ENCODE results near the gene PTPRN2.

Gene PTPRN2

DNA sequence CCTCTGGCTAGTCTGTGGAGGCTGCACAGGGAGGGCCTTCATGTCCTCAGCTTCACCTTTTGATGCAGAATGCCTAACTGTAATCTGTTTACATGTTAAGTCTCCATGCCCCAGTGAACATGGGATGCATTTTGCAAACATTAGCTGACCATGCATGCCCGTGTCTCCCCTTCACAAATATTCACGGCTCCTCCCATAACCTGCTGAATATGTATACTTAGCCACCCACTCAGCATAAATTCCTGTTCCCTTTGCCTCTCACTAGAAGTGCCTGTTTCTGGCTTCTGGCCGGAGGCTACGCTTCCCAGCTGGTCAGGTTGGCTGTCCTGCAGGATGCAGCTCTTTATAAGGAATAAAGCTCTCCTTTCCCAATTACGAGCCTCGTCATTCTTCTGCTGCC, 698.1 kb downstream of the PTPRN2 start:
- no peak for DNase-seq (ENCODE audit: low read depth, low spot score)
- no peak overlapping the region for H3K27ac ChIP-seq

- DNase-seq (ENCODE audit: low read depth, low spot score), result no peak
Measured at GRCh38 chr7:157888579-157888978, 699.0 kb downstream of the PTPRN2 start.

DNA sequence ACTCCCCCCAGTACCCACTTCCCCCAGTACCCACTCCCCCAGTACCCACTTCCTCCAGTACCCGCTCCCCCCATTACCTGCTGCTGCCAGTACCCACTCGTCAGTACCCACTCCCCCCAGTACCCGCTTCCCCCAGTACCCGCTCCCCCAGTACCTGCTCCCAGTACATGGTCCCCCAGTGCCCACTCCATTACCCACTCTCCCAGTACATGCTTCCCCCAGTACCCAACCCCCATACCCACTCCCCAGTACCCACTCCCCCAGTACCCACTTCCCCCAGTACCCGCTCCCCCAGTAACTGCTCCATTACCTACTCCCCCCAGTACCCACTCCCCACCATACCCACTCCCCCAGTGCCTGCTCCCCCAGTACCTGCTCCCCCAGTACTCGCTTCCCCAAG, 700.2 kb downstream of the PTPRN2 start:
- no peak overlapping the region for H3K27ac ChIP-seq
- no peak for DNase-seq (ENCODE audit: low read depth, low spot score)

More at GRCh38 chr7:157888579-157888978, 699.0 kb downstream of the PTPRN2 start:
- no peak overlapping the region for H3K27ac ChIP-seq

- no peak for DNase-seq (ENCODE audit: low read depth, low spot score)
- no peak overlapping the region for H3K27ac ChIP-seq
Measured at GRCh38 chr7:157886711-157887110, 700.9 kb downstream of the PTPRN2 start.

DNA sequence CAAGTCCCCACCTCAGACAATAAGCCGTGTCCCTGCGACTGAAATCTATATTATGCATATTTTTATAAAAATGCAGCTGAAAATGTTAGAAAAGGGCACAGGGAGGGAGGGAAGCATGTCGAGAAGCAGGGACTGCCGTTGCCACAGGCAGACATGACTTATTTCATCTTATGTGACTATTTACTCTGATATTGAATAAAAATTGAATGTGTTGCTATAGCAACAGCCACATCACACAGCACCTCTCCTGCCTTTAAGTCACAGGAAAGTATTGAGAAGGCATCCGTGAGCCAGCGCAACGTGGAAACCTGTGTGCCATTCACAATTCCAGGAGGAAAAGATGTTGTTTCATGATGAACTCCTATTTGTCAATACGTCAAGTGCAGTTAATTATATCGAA, 701.4 kb downstream of the PTPRN2 start:
- no peak for DNase-seq (ENCODE audit: low read depth, low spot score)
- no peak overlapping the region for H3K27ac ChIP-seq

DNA sequence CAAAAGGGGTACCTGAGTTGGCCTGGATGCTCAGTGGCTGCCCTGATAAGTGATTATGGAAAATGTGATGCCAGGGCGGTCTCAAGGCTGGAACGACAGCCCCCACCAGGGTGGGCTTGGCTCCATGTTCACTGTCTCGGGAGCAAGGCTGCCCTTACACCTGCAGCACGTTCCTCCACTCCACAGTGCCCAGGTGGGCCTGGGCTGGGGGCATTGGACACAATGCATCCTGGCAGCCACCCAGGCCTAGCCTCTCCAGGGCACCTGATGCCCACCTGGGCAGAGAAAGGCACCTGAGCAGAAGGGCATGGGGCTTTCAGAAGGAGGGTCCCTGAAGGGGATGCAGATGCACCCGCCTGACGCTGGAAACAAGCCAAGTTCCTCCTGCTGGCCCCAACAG, 702.5 kb downstream of the PTPRN2 start:
- no peak for DNase-seq (ENCODE audit: low read depth, low spot score)
- no peak overlapping the region for H3K27ac ChIP-seq

DNA sequence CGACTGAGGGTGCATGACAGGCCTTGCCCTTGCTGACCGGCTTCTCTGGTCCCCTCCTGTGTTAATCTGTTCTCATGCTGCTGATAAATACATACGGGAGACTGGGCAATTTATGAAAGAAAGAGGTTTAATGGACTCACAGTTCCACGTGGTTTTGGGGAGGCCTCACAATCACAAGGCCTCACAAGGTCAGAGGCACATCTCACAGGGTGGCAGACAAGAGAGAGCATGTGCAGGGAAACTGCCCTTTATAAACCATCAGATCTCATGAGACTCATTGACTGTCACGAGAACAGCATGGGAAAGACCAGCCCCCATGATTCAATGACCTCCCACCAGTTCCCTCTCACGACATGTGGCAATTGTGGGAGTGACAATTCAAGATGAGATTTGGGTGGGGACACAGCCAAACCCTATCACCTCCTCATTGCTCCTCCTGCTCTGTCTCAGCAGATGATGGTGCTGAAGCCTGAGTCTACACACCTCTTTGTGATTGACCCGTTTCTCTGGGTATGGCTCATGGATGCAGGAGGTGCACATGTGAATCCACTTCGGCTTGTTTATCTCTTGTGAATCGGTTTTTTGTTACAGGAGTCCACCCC, 703.1 kb downstream of the PTPRN2 start:
- no peak for DNase-seq (ENCODE audit: low read depth, low spot score)
- H3K27ac ChIP-seq, result no peak overlapping the region

DNA sequence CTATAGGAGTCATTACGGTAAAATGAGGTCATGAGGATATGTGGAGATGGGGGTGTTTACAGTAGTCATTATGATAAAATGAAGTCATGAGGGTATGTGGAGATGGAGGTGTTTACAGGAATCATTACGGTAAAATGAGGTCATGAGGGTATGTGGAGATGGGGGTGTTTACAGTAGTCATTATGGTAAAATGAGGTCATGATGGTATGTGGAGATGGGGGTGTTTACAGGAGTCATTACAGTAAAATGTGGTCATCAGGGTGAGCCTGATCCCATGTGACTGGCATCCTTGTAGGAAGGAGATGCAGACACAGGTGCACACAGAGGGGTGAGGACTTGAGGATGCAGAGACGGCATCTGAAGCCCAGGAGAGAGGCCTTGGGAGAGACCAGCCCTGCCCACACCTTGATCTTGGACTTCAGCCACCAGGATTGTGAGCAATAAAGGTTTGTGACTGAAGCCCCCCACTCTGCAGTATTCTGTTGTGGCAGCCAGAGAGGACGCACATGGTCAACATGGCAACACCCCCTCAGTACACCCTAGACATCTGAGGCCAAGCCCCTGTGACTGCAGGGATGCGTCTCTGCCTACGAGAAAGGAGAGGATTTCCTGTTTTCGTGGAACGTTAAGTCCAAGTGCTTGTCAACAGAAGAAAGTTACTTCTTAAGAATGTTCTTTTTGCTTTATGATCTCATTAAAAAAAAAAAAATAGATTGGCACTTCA, 706.4 kb downstream of the PTPRN2 start:
- no peak for DNase-seq (ENCODE audit: low read depth, low spot score)
- H3K27ac ChIP-seq, result no peak overlapping the region

DNA sequence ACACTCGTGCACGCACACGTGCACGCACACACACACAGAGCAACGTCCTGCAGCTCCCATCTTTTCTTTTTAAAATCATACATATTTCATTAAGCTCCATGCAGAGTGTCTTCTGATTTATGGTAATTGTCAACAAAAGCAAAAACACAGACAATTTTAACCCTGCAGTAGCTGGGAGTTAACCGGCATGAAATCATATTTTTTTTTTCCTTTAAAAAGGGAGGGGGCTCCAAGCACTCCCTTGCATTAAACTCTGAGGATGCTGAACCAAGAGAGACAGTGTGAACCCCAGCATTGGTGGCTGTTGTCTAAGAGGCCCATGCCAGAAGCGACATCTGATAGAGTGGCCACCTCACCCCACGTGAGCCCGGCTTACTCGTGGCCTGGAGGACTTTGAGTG, 708.2 kb downstream of the PTPRN2 start:
- no peak overlapping the region for H3K27ac ChIP-seq
- DNase-seq (ENCODE audit: low read depth, low spot score), result no peak

DNA sequence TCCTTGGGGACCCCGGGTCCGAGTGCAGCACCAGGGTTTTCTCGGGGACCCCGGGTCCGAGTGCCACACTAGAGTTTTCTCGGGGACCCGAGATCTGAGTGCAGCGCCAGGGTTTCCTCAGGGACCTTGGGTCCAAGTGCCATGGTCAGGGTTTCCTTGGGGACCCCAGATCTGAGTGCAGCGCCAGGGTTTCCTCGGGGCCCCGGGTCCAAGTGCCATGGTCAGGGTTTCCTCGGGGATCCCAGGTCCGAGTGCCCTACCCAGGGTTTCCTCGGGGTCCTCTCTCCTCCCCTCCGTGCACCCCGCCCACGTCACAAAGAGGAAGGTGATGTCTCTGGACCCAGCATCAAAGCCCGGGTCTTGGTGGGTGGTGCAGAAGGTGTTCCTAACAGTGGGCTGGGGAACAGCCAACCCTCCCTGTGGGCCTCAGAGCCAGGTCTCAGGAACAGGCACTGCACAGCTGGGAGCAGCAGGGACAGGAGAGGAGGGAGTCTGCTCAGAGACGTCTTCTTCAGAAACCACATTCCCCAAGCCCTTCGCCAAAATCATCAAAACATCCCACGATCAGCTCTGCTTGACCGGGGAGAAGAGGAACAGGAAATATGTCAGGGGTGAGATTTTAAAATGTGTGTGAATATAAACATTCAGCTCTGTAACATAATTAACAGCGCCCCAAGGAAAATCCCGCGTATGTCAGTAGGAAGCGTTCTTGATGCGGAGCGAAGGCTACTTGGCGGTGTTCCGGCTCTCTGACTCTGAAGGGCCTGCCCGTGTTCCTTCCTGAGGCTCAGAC, 710.1 kb downstream of the PTPRN2 start:
- no peak overlapping the region for H3K27ac ChIP-seq
- no peak for DNase-seq (ENCODE audit: low read depth, low spot score)

DNA sequence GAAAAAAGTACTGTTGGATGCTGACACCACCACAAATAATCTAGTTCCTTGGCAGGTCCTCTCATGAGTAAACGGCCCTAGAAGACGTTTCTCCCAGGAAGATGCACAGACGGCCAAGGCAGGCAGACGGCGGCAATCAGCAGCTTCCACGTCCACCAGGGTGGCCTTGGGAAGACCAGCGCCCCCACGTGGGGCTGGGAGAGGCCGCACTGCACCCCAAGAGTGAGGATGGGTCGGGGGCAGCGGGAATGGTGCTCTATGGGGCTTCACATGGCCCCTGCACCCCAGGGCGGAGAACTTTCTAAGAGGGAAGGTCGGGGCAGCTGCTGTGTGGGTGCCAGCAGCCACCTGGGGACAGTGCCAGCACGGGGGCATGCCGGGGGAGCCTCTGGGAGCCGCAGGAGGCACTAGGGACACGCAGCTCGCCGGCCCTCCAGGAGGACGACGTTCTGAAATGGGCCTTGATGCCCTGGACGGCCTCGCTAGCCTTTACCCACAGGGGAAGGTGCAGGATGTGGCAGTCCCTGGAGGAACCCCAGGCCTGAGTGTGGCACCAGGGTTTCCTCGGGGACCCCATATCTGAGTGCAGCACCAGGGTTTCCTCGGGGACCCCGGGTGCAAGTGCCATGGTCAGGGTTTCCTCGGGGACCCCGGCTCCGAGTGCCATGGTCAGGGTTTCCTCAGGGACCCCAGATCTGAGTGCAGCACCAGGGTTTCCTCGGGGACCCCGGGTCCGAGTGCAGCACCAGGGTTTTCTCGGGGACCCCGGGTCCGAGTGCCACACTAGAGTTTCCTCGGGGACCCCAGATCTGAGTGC, 710.9 kb downstream of the PTPRN2 start:
- no peak overlapping the region for H3K27ac ChIP-seq

GRCh38 chr7:157875230-157876179, 712.1 kb downstream of the PTPRN2 start:
- DNase-seq (ENCODE audit: low read depth, low spot score), result no peak
- no peak overlapping the region for H3K27ac ChIP-seq

More for the DNA sequence above, 710.9 kb downstream of the PTPRN2 start:
- no peak for DNase-seq (ENCODE audit: low read depth, low spot score)

DNA sequence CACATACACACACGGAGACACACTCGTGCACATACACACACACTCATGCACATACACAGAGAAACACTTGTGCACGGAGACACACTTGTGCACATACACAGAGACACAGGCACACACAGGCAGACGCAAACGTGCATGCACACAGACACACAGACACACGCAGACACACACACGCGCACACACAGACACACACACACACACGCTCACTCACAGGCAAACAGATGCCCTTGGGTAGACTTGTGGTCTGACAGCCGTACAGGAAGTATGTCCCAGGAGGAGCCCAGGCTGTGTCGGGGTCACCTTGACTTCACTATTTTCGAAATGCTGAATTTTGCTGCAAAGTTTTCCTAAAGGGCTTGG, 712.8 kb downstream of the PTPRN2 start:
- DNase-seq (ENCODE audit: low read depth, low spot score), result no peak

GRCh38 chr7:157874208-157874816, 713.3 kb downstream of the PTPRN2 start:
- no peak overlapping the region for H3K27ac ChIP-seq
- DNase-seq (ENCODE audit: low read depth, low spot score), result no peak

More for the DNA sequence above, 712.8 kb downstream of the PTPRN2 start:
- no peak overlapping the region for H3K27ac ChIP-seq

GRCh38 chr7:157873664-157874063, 714.0 kb downstream of the PTPRN2 start:
- no peak overlapping the region for H3K27ac ChIP-seq
- no peak for DNase-seq (ENCODE audit: low read depth, low spot score)

DNA sequence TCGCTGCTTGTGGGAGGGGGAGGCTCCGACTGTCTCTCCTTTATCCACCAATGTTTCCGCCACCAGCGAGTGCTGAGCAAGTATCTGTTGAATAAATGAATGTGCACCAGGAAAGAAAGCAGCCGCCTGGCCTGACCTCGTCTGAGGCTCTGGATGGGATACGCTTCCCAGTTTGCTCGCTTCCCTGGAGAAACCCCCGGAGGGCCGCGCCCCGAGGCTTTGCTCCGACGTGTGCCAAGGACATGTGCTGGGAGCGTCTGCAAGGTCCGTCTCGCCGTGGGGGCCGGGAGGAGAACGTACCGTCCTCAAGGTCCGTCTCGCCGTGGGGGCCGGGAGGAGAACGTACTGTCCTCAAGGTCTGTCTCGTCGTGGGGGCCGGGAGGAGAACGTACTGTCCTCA, 714.4 kb downstream of the PTPRN2 start:
- no peak for DNase-seq (ENCODE audit: low read depth, low spot score)

GRCh38 chr7:157872447-157872846, 715.2 kb downstream of the PTPRN2 start:
- DNase-seq (ENCODE audit: low read depth, low spot score), result no peak

More for the DNA sequence above, 714.4 kb downstream of the PTPRN2 start:
- no peak overlapping the region for H3K27ac ChIP-seq

DNA sequence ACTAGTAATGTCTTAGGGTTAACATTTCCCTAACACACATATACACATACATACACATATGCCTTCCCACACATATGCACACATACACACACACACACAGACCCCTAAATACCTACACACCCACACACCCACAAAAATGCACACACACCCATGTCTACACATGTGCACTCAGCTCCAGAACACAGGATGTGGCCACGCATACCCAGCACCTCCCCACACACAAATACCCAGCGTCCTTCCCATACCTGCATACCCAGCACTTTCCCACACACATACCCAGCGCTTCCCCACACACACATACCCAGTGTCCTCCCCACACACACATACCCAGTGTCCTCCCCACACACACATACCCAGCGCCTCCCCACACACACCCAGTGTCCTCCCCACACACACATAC, 715.9 kb downstream of the PTPRN2 start:
- H3K27ac ChIP-seq, result no peak overlapping the region
- DNase-seq (ENCODE audit: low read depth, low spot score), result no peak

More at GRCh38 chr7:157872447-157872846, 715.2 kb downstream of the PTPRN2 start:
- no peak overlapping the region for H3K27ac ChIP-seq

All from epithelial cell of prostate (primary cell).